H1 (cell line): Measurements from ENCODE around the gene RELL2.

Source experiments
- CTCF ChIP-seq, 3 experiments: IDR thresholded peaks; 1 replicate in 2 of 3; 2 replicates in 1 of 3; pipeline versions ENCODE4 v1.5.1 to v1.6.1; 2011; ENCODE audit warnings: low read length in 3 of 3, mild to moderate bottlenecking in 3 of 3, inconsistent platforms in 2 of 3, low read depth in 1 of 3, moderate library complexity in 1 of 3; ENCODE audit not compliant: insufficient read depth in 1 of 3; ENCODE audit errors: control extremely low read depth in 1 of 3
- POLR2A ChIP-seq, 2 experiments: IDR thresholded peaks; 1 replicate in 1 of 2; 2 replicates in 1 of 2; pipeline ENCODE4 v1.6.1; 2011; ENCODE audit warnings: low read depth in 2 of 2, low read length in 2 of 2, mild to moderate bottlenecking in 2 of 2; ENCODE audit errors: control extremely low read depth in 1 of 2
- TEAD4 ChIP-seq: IDR thresholded peaks from 2 replicates; pipeline ENCODE4 v1.6.1; 2012; ENCODE audit warnings: low read depth, low read length, inconsistent platforms, mixed read lengths

GRCh38 chr5:141602606-141603005 lies 34.2 kb upstream of the RELL2 start:
- no peak for TF ChIP-seq TEAD4
- no peak for TF ChIP-seq POLR2A (IDR thresholded peaks at IDR 0.05; ENCODE audit: control extremely low read depth in 1 of 2, low read depth in 2 of 2, low read length in 2 of 2)
- TF ChIP-seq CTCF (IDR thresholded peaks at IDR 0.05; ENCODE audit: control extremely low read depth in 1 of 3, insufficient read depth in 1 of 3, low read depth in 1 of 3, low read length in 3 of 3), result no peak
